Measurements from ENCODE around the gene HIPK4.
"Not testable (repeated sequence)": the region's sequence is repeated elsewhere in the genome, so short reads cannot be mapped to it uniquely, and the experiment has no call there.

HIPK4 gene

DNA sequence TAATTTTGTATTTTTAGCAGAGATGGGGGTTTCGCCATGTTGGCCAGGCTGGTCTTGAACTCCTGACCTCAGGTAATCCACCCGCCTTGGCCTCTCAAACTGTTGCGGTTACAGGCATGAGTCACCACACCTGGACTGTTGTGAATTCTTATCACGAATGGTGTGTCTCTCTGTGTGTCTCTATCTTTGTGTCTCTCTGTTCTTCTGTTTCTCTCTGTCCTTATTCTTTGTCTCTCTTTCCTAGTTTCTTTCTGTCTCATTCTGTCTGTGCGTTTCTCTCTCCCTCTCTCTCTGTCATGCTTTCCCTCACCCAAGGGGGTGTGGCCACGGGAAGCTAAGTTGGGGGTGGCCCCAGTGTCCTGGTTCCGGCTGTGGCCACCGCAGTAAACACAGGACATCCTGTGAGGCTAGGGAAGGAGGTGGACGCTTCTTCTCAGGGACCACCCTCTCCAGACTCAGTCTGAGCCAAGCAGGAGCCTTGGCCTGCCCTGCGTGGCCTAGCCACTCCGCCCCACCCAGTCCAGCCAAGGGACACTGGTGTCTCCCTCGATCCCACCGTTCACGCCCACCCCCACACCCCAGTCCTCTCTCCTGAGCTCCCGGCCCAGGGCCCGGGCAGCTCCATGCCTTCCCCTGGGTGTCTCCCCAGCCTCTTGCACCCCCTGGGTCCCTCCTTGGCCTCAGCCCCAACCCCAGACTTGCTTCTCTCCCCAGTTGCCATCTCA lies 27.1 kb upstream of the HIPK4 start:
- no peak for DNase-seq (ENCODE audit: low spot score)

DNA sequence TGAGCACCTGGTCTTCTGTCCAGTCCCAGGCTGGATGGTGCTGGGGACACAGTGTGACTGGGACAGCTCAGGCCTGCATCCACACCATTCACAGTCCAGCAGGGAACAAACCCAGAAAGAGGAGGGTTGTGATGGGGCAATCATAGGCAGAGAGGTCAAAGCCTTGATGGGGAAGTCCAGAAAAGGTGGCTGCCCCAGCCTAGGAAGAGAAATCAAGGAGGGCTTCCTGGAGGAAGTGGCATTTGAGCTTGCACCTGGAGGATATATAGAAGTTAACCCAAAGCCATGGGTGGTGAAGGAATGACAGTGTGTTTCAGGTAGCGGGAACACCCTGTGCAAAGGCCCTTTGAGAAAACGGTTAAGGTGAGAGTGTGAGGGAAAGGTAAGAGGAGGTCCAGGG lies 25.8 kb upstream of the HIPK4 start:
- DNase-seq (ENCODE audit: low spot score) = no peak

- peak; percentile 3 for DNase-seq (ENCODE audit: low spot score)
These were observed 24.9 kb upstream of the HIPK4 start for GRCh38 chr19:40414542-40415535.

DNA sequence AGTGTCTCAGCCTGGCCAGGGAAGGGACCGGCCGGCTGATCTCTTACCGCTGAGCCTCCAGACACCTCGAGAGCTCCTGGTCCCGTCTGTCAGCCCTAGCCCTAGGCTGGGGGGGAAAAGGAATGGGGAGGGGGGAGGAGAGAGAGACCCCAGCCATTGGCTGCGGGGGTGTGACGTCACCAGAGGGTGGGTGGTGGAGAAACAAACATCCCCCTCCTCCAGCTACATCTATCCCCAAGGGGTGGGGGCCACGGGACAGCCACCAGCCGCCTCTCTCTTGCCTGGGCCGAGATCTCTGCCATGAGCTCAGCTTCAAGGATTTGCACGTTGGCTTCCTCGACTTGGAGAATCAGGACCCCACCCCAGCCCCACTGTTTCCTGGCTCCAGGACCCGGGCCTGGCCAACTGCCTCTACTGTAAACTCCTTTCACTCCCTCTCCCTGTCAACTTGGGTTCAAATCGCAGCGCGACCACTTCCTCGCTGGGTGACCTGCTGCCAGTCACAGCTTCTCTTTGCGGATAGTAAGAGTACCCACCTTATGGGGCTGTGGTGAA lies 23.4 kb upstream of the HIPK4 start, which contains the start of gene PRX:
Gene PRX (minus strand): TSS at position 88 of the 555 bp plus-strand sequence. CDS start 5,446 bp downstream, outside the sequence.
- DNase-seq (ENCODE audit: low spot score) = peak; percentile 3

- no peak for DNase-seq (ENCODE audit: low spot score)
These were observed 22.9 kb upstream of the HIPK4 start for GRCh38 chr19:40412866-40413265.

GRCh38 chr19:40411958-40412499 lies 22.0 kb upstream of the HIPK4 start:
- peak; percentile 8 for DNase-seq (ENCODE audit: low spot score)

DNA sequence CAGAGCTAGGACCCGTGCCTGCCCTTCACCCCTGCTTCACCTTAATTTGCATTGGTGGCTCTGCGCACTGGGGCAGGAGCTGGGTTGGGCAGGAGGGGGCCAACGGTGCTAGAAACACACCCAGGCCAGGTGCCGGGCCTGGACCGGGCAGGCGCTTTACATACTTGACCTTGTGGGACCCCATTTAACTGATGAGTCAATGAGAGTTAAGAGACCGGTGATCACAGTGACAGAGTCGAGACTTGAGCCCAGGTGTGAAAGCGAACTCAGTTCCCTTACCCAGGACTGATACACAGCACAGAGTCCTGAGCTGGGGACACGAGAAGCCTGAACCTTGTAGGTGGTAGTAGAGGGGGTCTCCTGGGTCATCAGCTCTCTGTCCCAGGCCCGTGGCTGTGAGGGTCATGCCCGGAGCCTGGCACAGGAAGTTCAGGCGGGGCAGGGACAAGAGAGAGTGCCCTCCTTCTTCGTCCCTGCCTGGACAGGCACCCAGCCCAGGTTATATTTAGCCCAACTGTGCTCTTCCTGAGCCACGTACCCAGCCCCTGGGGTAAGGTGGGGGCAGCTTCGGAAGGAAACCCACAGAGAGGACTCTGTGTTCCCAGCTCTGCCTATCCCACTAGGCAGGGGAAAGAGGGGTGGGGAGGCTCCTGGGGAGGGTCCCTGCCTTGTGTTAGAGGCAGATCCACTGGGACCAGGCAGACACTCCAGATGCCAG lies 21.3 kb upstream of the HIPK4 start:
- DNase-seq (ENCODE audit: low spot score) = peak; percentile 10

GRCh38 chr19:40410030-40410389 lies 20.0 kb upstream of the HIPK4 start:
- DNase-seq (ENCODE audit: low spot score) = no peak

DNA sequence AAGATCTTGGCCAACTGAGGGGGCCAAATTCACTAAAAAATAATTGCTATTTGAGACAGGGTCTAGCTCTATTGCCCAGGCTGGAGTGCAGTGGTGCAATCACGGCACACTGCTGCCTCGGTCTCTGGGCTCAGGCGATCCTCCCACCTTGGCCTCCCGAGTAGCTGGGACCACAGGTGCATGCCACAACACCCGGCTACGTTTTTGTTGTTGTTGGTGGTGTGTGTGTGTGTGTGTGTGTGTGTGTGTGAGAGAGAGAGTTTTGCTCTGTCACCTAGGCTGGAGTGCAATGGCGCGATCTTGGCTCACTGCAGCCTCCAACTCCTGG lies 18.6 kb upstream of the HIPK4 start:
- not testable (repeated sequence) for DNase-seq (ENCODE audit: low spot score)

DNA sequence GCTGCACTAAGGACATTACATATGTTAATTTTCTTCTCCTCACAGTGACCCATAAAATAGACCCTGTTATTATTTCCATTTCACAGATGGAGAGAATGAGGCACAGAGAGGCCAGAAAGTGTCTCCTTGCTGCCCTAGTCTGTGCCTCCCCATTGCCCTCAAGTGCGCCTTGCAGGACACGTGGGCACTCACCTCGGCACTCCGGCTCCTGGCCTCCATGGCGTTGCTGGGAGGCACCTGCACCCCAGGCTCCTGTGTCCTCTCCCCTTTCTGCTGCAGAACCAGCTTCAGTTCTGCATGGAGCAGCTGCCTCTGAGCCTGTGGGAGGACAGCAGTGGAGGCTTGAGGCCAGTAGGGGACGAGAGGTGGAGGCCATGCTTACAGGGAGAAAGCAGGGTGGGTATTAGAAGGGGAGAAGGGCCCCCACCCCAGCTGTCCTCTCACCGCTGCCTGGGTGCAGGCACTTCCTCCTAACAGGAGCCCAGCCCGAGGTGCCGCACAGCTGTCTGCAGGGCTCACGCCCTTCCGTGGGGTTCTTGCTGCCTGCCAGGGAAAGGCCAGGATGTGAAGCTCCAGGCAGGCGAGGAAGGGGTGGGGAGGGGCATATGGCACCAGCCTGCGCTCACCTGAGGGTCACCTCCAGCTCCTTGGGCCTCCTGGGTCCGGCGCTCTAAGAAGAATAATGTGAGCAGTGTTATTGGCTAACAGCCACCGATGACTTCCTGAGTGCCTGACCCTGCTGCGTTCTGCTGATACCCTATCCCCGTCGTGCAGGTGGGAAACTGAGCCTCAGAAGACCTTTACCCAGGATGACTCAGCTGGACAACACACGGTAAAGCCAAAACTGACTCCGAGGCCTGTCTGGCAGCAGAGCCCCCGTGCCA lies 18.0 kb upstream of the HIPK4 start:
- no peak for DNase-seq (ENCODE audit: low spot score)

DNA sequence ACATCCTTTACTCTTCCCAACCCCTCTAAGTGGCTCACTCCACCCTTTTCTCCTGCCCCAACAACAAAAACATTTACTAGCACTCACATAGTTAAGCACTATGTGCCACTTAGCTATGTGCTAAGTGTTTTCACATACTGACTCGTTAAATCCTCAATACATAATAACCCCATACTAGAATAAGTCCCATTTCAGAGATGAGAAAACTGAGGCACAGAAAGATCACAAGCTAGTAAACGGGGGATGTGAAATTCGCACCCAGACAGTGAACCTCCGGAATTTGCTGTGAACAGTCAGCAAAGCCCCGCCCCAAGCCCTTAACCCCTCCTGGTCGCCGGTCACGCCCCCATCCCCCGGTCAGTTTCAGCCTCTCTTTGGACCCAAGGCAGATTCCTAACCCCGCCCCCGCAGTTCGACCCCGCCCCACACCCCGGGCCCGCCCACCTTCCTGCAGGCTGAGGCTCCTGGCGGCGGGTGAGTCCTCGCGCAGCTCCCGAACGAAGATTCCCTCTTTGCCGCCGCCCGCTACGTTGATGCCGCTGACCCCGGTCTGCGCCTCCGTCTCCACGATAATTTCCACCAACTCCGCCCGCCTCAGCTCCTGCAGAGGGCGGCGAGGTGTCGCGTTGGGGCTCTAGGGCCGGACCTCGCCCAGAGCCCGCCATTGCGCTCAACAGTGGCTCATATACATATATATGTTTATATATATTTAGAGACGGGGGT lies 13.4 kb upstream of the HIPK4 start:
- peak; percentile 98 for DNase-seq (ENCODE audit: low spot score)

- DNase-seq (ENCODE audit: low spot score) = no peak
These were observed 10.6 kb upstream of the HIPK4 start for GRCh38 chr19:40400559-40400958.

GRCh38 chr19:40398417-40399131 lies 8.6 kb upstream of the HIPK4 start:
- DNase-seq (ENCODE audit: low spot score) = no peak

- DNase-seq (ENCODE audit: low spot score) = no peak
These were observed 7.6 kb upstream of the HIPK4 start for GRCh38 chr19:40397568-40397906.

GRCh38 chr19:40396886-40397567 lies 7.0 kb upstream of the HIPK4 start:
- no peak for DNase-seq (ENCODE audit: low spot score)

- no peak for DNase-seq (ENCODE audit: low spot score)
These were observed 6.0 kb upstream of the HIPK4 start for GRCh38 chr19:40395956-40396355.

- no peak for DNase-seq (ENCODE audit: low spot score)
These were observed 4.8 kb upstream of the HIPK4 start for GRCh38 chr19:40394816-40395210.

GRCh38 chr19:40393894-40394815 lies 4.2 kb upstream of the HIPK4 start:
- no peak for DNase-seq (ENCODE audit: low spot score)

Measured in HuH-7.5 (cell line).